IMR-90 (cell line): Measurements from ENCODE around the gene EGFR.

Experiments used
- BHLHE40 ChIP-seq: fragments of 150-350 bp; IDR thresholded peaks from 2 replicates; pipeline ENCODE4 v1.6.1; 2016; ENCODE audit warnings: mild to moderate bottlenecking, low read depth, low read length
- CEBPB ChIP-seq: IDR thresholded peaks from 2 replicates; pipeline ENCODE4 v1.6.1; 2012; ENCODE audit warnings: low read depth, low read length, improper control_type of control experiment
- CHD1 ChIP-seq: IDR thresholded peaks from 2 replicates; pipeline ENCODE4 v1.6.1; 2012; ENCODE audit warnings: low read depth, low read length, improper control_type of control experiment
- FOS ChIP-seq: fragments of 150-350 bp; IDR thresholded peaks from 2 replicates; pipeline ENCODE4 v1.6.1; 2016; ENCODE audit warnings: low read depth, low read length
- MAFK ChIP-seq: IDR thresholded peaks from 2 replicates; pipeline ENCODE4 v1.6.1; 2012; ENCODE audit warnings: low read depth, low read length, improper control_type of control experiment
- MXI1 ChIP-seq: IDR thresholded peaks from 2 replicates; pipeline ENCODE4 v1.6.1; 2012; ENCODE audit warnings: low read depth, mild to moderate bottlenecking, low read length, moderate library complexity, borderline replicate concordance
- POLR2A ChIP-seq: IDR thresholded peaks from 2 replicates; pipeline ENCODE4 v1.6.1; 2012; ENCODE audit warnings: mild to moderate bottlenecking, low read depth, low read length
- RAD21 ChIP-seq: IDR thresholded peaks from 2 replicates; pipeline ENCODE4 v1.6.1; 2012; ENCODE audit warnings: low read length, improper control_type of control experiment
- SMC3 ChIP-seq: fragments of 150-350 bp; IDR thresholded peaks from 2 replicates; pipeline ENCODE4 v1.6.1; 2016; ENCODE audit warnings: low read depth, mild to moderate bottlenecking, antibody characterized with exemption, low read length, moderate library complexity
- TF ChIP-seq, protein P1 (sequence below): fragments of 150-350 bp; IDR thresholded peaks from 2 replicates; pipeline ENCODE4 v1.6.1; 2016; ENCODE audit warnings: low read depth, mild to moderate bottlenecking, low read length, moderate library complexity, borderline replicate concordance
- TF ChIP-seq, protein P2 (sequence below): conservative IDR thresholded peaks from 2 replicates; pipeline ENCODE4 v1.5.1; 2012; ENCODE audit warnings: mild to moderate bottlenecking, low read depth, low read length, improper control_type of control experiment

DNA sequence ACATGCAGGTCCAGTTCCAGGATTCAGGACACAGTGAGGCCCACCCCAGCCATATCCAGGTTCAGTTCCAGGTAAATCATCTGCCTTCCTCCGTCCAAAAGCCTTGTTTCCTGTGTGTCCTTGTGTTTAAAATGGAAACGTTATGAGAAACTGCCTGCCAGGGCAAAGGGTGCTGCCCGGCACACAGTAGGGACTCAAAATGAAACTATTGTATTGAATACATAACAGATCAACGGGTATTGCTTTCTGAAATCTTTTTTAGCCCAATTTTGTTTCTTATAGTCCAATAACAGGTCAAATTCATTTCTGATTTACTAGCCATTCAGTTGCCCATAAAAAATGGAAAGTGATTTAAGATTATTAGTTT lies 115.5 kb downstream of the EGFR start:
- TF ChIP-seq POLR2A (no peak), CEBPB (no peak), SMC3 (no peak), MXI1 (no peak), CHD1 (no peak), MAFK (no peak), FOS (no peak), RAD21 (no peak), BHLHE40 (no peak)
- TF ChIP-seq, protein P1, sequence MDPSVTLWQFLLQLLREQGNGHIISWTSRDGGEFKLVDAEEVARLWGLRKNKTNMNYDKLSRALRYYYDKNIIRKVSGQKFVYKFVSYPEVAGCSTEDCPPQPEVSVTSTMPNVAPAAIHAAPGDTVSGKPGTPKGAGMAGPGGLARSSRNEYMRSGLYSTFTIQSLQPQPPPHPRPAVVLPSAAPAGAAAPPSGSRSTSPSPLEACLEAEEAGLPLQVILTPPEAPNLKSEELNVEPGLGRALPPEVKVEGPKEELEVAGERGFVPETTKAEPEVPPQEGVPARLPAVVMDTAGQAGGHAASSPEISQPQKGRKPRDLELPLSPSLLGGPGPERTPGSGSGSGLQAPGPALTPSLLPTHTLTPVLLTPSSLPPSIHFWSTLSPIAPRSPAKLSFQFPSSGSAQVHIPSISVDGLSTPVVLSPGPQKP, result no peak
- TF ChIP-seq, protein P2, sequence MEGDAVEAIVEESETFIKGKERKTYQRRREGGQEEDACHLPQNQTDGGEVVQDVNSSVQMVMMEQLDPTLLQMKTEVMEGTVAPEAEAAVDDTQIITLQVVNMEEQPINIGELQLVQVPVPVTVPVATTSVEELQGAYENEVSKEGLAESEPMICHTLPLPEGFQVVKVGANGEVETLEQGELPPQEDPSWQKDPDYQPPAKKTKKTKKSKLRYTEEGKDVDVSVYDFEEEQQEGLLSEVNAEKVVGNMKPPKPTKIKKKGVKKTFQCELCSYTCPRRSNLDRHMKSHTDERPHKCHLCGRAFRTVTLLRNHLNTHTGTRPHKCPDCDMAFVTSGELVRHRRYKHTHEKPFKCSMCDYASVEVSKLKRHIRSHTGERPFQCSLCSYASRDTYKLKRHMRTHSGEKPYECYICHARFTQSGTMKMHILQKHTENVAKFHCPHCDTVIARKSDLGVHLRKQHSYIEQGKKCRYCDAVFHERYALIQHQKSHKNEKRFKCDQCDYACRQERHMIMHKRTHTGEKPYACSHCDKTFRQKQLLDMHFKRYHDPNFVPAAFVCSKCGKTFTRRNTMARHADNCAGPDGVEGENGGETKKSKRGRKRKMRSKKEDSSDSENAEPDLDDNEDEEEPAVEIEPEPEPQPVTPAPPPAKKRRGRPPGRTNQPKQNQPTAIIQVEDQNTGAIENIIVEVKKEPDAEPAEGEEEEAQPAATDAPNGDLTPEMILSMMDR, result no peak
